NCI-H748 (cell line): Measurements from ENCODE around the gene FLT4.

Experiments used
- DNase-seq: peaks from one replicate; lab custom pipeline; 2025; ENCODE audit not compliant: unreplicated experiment; lab: John Stamatoyannopoulos, UW

Gene FLT4

DNA sequence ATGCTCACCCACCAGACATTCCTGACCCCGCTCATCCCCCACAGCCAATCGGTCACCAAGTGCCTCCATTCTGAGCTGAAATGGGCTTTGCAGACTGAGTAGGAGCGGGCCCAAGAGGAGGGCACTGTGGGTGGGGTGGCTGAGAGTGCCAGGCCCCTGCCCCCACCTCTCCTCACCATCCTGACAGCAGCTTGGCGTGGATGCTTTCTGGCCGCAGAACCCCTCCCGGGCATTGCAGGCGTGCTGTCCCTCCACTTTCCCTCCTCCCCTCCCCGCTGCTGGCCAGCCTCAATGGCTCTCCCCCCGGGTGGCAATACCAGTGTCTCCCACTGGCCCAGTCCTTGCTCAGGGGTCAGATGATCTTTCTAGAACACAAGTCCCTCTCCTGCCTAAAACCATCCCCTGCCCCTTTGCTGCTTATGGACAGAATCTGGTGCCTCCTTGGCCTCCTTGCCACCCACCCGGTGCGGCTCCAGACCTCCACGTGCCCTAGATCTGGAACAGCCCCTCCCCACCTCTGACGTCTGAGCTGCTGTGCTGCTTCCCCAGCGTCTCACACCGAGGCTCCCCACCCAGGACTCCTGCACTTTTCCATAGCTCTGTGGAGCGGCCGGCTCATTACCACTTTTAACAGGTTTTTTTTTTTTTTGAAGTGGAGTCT lies 6.1 kb downstream of the FLT4 start:
- DNase-seq: no peak

DNA sequence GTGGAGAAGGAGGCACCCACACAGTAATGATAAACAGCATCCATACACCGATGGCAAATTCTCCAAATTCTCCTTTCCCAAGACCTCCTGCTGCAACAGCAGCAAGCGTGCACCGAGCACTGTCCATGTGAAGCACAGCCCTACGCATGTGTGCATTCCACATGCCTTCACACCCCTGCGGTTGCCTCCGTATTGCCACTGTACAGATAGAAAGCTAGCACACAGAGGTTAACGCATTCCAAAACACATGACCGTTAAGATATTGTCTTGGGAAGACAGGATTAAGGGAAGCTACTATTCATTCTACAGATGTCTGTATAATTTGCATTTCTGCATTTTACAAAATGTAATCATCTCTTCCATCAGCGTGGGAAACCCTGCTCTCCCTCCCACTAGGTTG lies 6.6 kb downstream of the FLT4 start:
- no peak for DNase-seq

DNA sequence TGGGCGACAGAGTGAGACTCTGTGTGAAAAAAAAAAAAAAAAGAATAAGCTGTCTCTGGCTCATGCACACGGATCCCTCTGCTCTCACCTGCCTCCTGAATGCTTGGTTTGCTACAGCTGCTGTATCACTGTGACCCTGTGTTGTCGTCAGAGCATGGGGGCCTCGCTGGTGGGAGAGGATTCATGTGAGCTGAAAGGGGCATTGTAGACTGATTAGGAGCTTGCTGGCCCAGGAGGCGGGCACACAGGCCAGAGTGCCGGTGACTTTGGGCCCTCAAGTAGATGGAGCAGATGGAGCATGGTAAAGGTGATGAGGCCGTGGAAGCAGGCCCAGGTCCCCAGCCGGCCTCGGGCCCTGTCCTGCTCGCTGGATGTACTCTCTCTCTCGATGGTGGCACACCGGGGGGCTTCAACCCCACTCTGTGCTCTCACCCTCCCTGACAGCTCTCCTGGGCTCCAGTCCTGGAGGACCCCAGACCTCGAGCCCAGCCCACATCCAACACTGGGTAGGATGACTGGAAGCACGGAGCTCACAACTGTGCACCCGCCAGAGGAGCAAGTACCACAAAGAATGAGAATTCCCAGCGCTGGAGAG lies 7.1 kb downstream of the FLT4 start:
- no peak for DNase-seq

DNA sequence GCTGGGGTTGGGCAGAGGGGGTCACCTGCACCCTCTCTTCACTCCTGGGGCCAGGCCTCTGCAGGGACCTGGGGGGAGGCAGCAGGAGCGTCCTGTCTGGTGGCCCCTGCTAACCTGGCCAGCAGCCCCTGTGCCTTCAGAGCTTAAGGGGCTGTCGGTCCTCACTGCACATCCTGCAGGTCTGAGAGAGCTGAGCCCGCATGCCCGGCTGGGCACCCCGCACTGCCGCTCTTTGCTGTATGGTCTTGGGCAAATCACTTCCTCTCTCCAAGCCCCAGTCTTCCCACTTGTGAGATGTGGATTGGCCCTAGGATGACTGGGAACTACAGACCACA lies 7.9 kb downstream of the FLT4 start:
- no peak for DNase-seq

DNA sequence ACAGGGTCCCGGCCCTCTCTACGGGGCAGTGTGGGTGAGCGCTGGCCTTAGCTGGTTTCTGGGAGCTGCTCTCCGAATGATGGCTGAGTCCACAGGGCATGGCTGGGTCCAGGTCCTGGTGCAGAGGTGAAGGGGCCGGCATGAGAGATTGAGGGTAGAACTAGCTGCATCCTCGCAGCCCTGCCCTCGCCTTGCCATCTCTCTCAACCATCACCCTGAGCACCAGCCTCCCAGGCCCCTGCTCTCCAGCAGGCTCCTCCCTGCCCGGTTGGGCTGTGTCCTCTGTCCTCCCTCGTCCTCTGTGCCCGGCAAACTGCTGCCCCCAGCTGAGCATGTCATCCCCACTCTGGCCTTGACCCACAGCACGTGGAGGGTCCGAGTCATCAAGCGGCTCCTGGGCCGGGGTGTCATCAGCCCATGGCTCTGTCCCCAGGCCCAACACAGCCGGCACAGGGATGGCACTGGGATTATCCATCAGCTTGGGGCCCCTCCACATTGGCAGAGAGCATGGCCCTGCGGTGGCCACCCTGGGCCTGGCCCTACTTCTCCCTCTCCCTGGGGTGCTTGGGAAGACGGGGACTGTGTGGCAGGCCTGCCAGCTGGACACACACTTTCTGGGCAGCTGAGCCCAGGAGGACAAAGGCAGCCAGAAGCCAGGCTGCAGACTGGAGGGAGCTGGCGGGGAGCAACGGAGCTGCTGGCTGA lies 8.4 kb downstream of the FLT4 start:
- no peak for DNase-seq

DNA sequence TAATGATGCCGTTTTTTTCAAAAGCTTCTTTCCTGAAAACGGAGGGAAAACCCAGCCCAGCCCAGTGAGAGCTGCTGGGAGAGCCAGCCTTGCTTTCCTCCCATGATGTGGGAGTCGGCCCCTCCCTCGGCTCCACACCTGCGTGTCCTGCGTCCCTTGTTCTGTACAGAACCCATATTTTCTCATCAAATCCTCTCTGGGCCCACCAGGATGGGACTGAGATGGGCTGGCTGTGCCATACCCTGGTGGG lies 8.9 kb downstream of the FLT4 start:
- DNase-seq: no peak

DNA sequence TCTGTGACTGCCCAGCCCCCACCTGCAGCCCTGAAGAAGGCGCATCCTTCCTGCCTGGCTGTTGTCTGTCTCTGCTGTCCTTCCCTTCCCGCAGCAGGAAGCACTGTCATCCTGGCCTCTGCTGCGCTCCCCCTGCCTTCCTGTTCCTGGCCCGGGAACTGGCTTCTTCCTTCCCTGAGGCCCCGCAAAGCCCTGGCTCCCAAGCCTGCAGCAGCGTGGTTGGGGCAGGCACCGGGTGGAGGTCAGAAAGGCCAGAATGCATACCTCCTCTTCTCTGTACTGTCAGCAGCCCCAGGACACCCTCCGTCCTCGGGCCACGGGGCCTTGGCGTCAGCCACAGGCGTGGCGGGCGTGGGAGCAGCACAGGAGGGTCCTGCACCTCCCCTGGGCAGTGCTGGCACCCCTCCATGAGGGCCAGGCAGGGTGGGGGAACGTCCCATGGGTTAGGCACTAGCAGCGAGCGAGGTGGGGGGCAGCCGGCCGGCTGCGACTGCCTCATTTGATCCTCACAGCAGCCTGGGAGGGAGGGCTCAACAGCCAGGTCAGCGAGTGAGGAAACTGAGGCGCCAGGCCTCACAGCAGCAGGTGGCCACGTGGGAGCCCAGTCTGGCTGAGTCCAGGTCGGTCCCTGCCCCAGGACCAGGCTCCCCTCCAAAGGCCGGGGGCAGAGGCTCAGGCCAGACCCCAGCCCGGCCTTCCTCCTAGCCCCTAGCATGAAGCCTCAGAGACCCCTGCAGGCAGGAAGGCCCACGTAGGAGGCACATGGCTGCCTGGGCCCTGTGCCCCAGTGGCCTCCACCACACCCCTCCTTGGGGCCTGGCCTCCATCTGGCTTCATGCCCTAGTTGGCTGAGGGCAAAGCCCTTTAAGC lies 9.4 kb downstream of the FLT4 start:
- no peak for DNase-seq

DNA sequence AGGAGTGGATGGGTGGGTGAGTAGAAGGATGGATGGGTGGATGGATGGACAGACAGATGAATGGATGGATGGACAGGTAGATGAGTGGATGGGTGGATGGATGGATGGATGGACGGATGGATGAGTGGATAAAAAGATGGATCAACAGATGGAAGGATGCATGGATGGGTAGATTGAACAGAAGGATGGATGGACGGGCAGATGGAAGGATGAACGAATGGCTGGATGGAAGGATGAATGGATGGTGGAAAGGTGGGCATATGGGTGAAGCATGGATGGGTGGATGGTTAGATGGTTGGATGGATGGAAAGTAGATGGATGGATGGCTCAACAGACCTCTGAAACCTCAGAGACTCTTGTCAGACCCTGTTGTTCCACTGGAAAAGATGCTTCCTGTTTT lies 10.1 kb downstream of the FLT4 start:
- DNase-seq: no peak

DNA sequence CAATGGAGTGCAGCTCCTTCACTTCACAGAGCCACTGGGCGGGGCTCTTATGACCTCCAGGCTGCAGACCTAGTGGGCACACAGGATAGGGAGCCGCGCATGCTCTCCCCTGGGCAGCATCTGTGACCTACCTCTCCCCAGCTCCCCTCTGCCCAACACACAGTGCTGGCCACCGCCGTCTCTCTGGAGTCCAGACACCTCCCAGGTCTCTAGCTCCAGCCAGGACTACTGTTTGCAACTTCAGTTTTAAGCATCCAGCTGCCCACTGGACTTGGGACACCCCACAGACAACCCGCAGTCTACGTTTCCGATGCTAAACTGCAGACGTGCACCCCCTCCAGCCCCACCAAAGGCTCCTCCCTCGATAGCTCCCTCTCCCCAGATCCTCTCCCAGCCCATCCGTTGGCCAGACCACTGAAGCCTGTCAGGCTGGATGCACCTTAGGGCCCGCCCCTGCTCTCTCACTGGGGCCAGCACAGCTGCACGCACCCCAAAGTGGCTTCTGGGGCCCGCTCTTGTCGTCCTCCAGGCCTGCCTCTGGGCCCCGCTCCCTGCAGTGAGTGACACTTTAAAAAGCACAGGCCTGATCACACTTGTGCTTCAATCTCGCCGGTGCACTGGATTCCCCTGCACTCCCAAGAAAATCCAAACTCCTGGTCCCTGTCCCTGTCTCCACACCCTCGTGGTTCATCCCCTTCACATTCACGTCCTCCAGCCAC lies 11.3 kb downstream of the FLT4 start:
- DNase-seq: no peak

DNA sequence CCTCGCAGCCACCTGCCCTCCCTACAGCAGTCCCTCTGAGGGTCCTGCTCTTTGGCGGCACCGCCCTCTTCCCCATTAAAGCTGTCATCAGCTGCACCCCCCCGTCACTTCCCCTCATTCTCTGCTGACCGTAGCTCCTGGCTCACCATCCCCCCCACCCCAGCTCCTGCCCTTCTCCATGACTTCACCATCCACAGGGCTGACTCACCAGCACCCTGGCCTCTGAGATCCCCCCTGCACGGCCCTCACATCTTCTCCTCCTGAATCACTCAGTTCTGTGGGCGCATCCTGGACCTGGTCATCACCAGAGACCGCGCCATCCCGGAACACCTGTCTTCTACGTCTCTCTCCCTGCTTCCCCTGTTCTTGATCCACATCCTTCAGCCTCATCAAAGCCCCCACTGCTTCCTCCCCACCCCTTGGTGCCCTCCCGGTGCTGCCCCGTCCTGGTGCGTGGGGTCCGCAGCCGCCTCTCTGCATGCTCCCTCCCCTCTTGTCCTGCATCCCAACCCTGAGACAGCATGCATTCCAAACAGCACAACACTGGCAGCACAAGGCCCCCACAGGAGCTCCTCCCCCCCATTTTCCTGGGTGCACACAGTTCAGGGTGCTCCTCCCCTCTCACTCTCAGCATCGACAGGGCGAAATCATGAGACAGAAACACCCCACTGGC lies 12.9 kb downstream of the FLT4 start:
- no peak for DNase-seq

DNA sequence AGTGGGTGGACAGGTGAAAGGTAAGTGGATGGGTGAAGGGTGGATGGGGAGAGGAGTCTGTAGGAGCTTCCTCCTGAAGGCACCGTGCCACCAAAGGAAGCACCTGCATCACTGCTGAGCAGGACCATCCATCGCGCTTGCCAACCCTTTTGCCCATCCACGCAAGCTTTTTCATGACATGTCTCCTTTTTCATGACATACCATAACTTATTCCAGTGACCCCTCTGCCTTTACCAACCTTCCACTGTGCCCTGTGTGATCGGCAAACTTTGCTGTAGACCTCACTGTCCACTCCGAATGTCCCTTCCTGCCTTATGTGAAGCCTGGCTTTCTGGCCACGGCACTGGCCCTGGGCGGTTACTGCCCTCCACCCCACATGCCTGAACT lies 13.4 kb downstream of the FLT4 start:
- DNase-seq: no peak

DNA sequence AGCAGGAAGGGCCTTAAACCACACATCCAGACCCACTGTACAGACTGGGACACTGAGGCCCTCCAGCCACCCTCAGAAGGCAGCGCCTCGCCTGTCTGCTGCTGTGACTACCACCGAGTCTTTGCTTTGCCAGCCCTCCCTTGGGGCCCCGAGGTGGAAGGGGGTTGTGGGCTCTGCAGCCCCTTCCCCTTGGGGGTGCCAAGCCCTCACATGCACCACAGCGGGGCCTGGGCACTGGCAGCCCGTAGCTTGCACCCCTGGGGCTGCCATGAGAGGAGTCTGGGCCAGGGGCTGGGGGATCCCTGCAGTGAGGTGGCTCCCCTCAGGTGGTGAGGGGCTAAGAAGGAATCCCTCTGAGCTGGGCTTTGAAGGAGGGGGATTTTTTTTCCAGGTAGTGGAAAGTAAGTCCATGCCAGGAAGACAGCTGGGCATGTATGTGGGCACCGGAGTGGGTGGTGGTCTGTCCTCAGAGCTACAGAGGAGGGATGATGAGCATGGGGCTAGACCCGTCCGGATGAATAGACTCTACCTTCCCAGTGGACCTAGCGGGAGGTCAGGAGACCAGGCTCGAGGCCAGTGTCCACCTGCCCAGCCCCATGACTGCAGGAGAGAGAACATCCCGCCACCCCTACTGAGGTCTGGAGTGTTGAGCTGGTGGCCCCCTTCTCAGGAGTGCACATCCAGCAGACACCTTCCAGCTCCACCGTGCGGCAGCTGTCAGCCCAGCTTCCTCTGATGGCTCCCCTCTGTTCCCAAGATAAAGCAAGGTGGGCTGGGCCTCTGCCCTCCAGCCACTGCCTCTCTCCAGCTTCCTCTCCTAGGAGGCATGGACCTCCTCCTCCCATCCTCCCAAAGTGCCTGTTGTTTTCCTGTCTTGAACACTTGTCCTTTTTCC lies 15.9 kb downstream of the FLT4 start:
- no peak for DNase-seq

DNA sequence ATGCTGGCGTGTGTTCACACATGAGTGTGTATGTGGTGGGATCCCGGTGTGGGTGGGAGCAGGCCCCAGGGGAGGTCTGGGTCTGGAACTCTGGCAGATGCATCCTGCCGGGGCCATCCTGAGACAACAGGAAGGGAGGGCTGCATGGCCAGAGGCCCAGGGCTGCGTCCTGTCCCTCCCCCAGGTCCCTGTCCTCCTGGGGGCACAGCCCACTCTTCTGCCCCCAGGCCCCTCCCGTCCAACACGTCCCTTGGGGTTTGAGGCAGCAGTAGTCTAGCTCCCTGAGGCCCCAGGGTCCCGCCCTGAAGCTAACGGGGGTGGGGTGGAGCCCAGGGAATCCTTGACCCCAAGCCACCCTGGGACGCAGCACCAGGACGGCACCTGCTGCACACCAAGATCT lies 16.6 kb downstream of the FLT4 start:
- no peak for DNase-seq

DNA sequence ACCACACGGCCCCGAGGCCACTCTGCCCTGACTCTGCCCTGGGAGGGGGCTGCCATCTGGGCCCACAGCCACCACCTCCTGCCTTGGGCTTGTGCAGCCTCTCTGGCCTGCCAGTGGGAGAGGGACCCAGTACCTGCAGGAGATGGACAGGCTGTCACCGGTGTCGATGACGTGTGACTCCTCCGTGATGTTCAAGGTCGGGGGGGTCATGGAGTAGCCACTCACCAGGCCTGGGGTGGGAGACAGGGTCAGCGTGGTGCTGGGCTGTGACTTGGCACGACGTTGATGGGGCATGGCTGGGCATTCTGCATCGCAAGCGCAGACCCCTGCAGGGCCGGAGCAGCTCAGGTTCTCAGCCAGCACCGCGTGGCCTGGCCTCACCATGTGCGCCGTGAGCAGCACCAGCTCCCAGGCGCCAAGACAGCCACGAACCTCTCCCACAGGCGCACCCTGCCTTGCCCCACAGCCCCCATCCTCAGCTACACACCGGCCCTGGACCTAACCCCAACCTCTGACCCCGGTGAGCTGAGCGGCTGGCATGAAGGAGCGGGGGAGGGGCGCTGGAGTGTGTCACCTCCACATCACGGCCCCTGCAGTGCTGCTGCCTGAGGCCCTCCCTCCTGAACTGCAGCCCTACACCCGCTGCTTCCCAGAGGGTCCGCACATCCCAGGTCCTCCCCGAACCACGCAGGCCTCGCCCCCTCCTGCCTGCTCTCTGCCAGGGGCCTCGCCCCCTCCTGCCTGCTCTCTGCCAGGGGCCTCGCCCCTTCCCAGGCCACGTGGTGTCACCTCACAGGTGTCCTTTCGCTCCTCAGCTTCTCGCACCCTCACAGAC lies 17.6 kb downstream of the FLT4 start:
- DNase-seq: no peak

DNA sequence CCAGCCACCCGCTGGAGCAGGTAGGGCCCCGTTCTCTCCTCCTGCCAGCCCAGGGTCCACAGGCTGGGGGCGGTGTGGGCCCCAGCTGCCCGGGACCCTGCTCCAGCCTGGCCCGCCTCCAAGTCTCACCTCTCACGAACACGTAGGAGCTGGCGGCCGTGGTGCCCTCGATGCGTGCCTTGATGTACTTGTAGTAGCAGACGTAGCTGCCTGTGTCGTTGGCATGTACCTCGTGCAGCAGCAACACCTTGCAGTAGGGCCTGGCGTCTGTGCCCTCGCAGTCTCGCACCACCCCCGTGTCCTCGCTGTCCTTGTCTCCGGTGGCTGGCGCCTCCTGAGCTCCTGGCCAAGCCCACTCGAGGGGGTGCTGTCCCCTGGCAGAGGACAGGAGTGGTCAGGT lies 19.0 kb downstream of the FLT4 start:
- no peak for DNase-seq

DNA sequence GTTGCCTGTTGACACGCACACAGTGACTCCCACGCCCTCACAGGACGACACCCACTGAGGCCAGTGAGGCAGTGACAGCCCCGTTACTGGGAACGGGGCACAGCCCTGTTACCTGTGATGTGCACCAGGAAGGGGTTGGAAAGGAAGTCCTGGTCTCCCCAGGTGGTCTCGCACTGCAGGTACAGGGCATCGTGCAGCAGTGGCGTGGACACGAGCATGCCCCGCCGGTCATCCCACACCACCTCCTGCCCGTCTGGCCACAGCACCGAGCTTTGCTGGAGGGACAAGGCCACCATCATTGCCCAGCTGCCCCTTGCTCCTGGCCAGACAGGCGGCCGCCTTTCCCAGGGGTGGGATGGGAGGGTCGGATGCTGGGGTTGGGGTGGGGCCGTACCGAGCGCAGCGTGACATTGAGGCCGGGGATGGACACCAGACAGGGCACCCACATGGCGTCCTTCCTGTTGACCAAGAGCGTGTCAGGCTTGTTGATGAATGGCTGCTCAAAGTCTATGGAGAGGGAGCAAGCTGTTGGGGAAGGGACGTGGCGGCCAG lies 19.5 kb downstream of the FLT4 start:
- DNase-seq: no peak

DNA sequence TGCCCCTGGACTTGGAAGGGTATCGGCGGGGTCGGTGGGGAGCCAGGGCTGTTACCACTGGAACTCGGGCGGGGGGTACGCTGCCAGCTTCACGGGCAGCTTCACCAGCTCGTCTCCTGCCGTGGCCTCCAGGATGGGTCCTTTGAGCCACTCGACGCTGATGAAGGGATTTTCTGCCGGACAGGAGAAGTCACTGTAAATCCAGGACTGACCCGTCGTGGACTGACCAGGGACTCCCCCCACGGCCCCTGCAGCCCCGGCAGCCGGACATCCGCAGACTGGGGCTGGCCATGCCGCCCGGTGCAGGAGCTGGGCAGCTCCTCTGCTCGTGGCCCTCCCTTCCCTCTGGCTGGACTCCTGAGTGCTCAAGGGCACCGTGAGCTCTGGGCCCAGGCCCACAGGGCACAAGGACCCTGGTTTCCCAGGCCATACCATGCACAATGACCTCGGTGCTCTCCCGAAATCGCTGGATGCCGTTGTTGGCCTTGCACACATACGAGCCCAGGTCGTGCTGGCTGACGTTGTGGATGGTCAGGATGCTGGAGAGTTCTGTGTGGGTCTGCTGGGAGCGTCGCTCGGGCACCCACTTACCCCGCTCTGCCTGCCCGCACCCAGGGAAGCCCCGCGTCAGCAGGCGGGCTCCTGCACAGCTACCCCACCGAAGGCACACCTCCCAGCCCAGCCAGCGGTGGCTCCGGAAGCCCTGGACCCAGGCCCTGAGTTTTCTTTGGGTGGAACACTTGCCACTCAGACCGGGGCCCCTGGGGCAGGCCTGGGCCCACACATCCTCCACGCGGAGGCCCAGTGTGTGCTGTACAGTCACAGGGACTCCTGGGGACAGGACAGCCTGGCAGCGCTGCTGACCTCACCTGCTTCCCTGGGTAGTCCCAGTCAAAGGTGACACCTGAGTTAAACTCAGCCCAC lies 20.3 kb downstream of the FLT4 start:
- DNase-seq: no peak

DNA sequence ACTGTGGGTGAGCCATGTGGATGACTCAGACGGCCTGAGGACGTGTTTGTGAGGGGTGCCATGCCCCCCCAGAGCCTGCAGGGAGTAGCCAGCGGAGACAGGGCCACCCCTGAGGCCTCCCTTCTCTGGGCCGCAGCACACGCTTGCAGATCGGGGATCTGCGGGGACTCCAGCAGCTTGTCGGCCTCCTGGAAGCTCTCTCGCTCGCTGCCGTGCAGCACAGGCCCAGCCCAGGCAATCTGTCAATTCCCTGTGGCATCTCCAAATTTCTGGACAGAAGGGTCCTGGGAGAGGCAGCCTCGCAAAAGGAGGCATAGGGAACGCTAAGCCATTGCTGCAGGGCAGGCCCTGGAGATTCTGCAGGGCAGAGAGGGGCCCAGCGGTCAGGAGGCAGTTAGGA lies 21.2 kb downstream of the FLT4 start:
- DNase-seq: no peak
